ENCODE results near the gene ARPC3. TPM values are rescaled to one million over a fixed set of nuclear protein-coding genes. Genes with fewer than 3 reads are reported as not detected.

The ARPC3 gene
- total and polyA plus RNA-seq, 9 of the 15 experiments (the other 6 are each of a cell fraction or from before 2014, with no cell fraction given): 74.2 to 575 (median 345) TPM

- no peak for TF ChIP-seq ZNF407 (IDR thresholded peaks at IDR 0.05; ENCODE audit: low read depth)
- TF ChIP-seq ZNF316 (IDR thresholded peaks at IDR 0.05): 0 out of 2 replicates have a peak, but pooled peaks have one; percentile 10
- TF ChIP-seq ELF2 (CRISPR knock-in tag; IDR thresholded peaks at IDR 0.05): no peak
- TF ChIP-seq GATAD2A (IDR thresholded peaks at IDR 0.05): no peak
- no peak for TF ChIP-seq ZNF518B (CRISPR knock-in tag; IDR thresholded peaks at IDR 0.05)
- no peak for TF ChIP-seq SMARCB1 (IDR thresholded peaks at IDR 0.05; ENCODE audit: insufficient read length, low read depth)
- TF ChIP-seq ZNF778 (CRISPR knock-in tag; IDR thresholded peaks at IDR 0.05): no peak
- TF ChIP-seq ZFPM2 (CRISPR knock-in tag; IDR thresholded peaks at IDR 0.05): no peak
- no peak for TF ChIP-seq MCM5 (IDR thresholded peaks at IDR 0.05; ENCODE audit: low read depth)
- 0 out of 2 replicates have a peak, but pooled peaks have one; percentile 31 for TF ChIP-seq MAFG (tag; conservative IDR thresholded peaks at IDR 0.05)
Observed at GRCh38 chr12:110436231-110436630, 13.9 kb downstream of the ARPC3 start (continued).
